HEK293T (cell line): ENCODE measurements around the gene SLC6A17.

Experiments used
- CTBP1 ChIP-seq: fragments of 450-650 bp; IDR thresholded peaks from 2 replicates; pipeline ENCODE4 v1.6.1; 2016; ENCODE audit warnings: borderline replicate concordance
- FOXK2 ChIP-seq: fragments of 450-650 bp; IDR thresholded peaks from 2 replicates; pipeline ENCODE4 v1.6.1; 2016; ENCODE audit warnings: mild to moderate bottlenecking
- HDGF ChIP-seq: fragments of 450-650 bp; IDR thresholded peaks from 2 replicates; pipeline ENCODE4 v1.6.1; 2017; ENCODE audit warnings: antibody characterized with exemption, borderline replicate concordance
- SUZ12 ChIP-seq: fragments of 450-650 bp; IDR thresholded peaks from 2 replicates; pipeline ENCODE4 v1.6.1; 2016; ENCODE audit warnings: mild to moderate bottlenecking
- TARDBP ChIP-seq: fragments of 450-650 bp; IDR thresholded peaks from 2 replicates; pipeline ENCODE4 v1.6.1; 2016

DNA sequence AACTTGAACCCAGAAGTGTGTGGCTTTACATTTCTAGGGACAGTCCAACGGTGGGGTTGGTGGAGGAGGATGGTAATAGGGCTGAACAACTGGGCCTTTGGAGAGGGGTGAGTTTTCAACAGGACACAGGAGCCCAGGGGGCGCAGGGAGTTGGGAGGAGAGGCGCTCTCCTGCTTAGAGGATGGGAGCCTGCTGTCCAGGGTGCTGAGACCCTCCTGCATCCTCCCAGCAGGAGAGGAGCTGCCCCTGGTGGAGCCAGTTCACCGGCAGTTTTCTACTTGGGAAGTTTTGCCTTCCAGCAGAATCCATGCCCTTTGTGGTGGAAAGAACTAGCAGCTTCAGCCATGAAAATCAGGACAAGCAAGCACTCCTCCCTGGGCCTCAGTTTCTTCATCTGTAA lies 68.4 kb downstream of the SLC6A17 start:
- no peak for TF ChIP-seq SUZ12
- no peak for TF ChIP-seq CTBP1
- no peak for TF ChIP-seq HDGF
- no peak for TF ChIP-seq TARDBP
- TF ChIP-seq FOXK2: no peak
